GM18907 (cell line): ENCODE measurements around the gene UMAD1.

Experiments used
- ATAC-seq: cut with Tn5 transposase; IDR thresholded peaks from one replicate; pipeline ENCODE4 v1.9.1; 2021; ENCODE audit warnings: mild to moderate bottlenecking, moderate library complexity; ENCODE audit not compliant: unreplicated experiment

UMAD1 gene

DNA sequence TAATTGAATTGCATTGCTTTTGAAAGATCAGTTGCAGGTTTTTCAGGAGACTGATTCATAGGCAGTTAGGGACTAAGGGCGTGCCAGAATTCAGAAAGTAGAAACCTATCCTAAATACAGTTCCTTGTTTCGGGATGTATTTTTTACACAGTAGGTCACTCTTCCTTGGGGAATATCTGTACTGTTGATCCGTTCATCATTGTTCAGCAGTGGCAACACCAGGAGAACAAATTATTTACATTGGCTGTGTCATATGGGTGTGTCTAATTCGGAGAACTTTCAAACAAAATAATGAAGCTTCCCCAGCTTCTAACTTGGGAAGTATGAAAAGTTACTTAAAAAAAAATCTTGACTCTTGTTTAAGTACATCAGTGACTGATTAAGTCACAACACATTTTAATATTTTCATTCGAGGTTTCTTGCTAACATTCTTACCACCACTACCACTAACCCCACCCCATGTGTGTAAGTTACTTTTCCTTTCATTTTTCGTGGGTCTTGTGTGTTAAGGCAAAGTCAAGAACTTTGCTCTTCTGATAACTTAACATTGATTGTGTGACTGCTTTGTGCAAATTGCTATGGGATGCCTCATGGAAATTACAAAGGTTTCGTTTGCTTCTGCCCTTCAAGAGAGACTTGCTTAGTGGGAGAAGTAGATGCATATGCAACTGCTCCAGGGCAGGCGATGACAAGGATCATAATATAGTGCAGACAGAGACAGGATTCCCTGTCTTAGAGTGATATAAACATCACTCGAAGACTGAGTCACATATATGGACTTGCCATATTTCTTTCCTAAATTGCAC lies 121.6 kb downstream of the UMAD1 start:
- ATAC-seq, result peak; percentile 64

DNA sequence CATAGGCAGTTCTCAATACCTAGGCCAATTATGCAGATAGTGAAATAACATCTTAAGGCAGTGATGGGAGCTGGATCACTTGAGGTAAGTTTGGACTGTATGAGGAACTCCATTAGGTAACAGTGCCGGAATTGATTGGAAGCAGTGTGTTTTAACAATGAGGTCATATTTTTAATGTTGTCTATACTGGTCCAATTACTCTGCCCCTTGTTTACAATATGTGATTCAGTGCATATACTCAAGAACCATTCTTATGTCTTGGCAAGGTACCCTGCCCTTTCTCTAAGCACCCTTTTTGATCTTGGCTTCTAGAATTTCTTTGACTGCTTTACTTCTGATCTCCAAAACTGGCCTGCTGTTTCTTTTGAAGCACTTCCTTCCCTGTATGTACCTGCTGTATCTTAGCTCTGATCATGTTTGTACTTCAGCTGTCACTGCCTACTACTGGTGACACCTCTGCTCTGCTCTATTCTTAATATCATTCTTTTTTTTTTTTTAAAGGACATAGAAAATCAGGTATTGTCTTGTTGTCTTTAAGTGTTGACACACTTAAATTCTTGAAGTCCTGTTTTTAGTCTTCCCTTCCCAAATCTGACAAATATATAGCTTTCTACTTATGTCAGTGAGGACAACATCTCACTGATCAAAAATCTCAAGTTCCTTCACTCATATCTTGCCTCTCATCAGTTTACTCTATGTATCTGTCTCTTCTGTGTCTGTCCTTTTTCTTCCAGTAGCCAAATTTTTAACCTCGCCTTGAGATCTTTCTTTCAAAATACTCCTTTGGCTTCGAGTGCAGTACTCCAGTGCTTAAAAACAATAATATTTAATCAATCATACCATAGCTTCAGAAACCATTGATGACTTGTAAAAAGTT lies 124.2 kb downstream of the UMAD1 start:
- no peak for ATAC-seq

DNA sequence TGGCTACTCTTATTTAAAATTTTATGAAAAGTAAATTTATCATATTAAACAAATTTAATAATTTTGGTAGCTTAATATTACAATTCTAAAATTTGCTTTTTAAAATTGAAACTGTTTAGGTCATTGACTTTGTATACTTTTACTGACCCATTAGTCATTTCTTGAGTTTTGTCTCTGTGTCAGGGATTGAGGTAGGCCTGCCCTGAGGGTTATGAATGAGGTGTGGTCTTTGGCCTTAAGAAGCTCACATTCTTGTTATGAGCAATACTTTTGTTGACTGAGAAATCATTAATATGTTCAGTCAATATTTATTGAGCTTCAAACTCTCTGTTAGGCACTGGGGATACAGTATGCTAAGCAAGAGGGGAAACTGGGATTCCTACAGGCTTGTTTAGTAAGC lies 124.9 kb downstream of the UMAD1 start:
- peak; percentile 80 for ATAC-seq

DNA sequence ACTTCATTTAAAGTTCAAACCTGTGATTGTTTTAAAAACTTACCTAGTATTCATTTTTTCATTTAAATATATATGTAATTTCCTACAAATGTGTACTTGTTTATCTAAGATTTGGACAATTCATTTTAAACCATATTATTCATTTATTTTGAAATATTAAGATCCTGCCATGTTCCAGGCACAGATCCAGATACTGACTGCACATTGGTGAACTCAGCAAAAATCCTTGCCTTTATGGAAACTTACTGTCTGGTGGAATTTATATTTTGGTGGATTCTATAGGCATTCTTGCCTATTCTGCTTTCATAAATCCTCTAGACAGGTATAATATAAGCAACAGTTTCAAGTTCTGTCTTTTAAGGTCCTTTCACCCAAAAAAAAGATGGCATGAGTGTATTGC lies 126.1 kb downstream of the UMAD1 start:
- ATAC-seq, result no peak

DNA sequence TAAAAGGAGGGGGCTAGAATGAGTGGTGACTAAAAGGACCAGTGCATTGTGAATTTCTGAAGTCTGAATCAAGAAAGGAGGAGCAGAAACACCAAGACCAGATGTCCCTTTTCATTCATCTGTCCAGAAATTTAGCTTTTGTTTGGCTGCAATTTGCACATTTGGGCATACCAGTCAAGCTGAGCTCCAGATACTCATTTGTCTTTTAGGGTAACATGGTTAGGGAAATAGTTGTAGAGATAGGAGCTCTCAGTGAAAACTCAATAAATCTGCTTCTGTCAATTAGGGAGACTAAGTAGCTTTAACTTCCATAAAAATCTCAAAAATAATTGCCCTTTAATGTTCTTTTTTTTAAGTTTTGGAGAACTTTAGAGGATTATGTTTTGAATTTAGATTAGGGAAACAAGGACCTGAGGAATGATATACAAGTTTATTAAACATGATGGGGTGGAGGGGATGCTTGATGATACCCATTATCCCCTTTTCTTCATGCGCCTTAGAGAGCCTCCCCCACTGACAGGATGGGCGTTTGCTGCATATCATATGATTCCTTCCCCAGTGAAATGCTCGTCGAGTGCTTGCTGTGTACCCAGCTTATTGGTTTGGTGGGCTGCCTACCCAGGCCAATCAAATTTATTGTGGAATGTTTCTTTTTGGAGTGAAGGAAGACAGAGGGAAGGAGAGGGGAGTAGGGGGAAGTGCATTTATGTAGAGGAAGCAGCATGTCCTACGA lies 128.6 kb downstream of the UMAD1 start:
- ATAC-seq, result no peak

DNA sequence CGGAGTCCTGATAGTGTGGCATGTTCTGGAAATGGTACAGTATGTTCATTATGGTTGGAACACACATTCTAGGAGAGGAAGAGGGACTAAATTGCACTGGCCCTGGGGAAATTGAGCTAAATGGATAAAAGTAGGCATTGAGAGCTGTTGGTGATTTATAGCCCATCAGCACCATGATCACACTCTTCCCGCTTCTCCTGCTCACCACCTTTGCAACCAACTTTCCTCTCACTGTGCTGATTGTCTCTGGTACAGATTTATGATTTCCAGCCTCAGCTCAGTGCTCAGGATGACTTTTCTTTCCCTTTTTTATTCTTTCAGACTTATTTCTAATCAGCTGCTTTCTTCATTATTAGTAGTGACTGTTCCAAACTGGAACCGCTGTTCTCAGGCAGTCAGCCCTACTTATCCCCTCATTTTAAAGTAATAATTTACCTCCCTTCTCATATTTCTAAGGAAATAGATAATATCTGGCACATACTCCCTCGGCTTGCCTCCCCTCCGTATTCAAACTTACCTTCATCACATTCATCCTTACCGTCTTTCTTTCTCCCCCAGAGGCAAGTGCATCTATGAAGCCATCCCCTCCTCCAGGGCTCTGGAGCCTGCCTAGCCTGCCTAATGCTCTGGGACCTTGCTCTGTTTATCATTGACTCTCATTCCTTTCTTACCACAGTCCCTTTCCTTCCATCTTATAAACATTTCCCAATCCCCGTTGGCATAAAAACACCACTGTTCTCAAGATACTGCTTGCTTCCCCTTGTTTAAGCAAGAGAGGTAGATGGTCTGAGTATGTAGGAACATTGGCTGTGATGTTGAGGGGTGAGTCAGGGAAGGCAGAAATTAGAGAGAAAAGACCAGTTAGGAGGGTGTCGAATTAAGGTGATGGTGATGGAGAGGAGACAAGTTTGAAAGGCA lies 129.4 kb downstream of the UMAD1 start:
- ATAC-seq, result no peak

DNA sequence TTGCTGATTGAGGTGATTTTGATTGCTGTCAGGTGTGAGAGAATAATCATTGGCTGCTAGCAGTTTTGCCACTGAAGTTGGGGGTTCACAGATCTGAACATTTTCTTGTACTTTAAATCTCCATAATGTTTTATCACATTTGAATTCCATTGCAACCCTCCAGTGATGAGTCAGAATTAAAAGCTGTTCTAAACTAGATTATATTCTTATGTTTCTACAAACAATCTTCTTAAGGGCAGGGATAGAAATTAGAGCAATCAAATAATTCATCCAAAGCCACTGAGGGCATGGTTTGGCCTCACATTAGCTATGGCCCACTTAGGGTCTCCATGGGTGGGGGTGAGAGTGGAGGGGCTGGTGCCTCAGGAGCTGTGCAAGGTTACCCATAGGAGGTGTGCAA lies 130.9 kb downstream of the UMAD1 start:
- no peak for ATAC-seq

DNA sequence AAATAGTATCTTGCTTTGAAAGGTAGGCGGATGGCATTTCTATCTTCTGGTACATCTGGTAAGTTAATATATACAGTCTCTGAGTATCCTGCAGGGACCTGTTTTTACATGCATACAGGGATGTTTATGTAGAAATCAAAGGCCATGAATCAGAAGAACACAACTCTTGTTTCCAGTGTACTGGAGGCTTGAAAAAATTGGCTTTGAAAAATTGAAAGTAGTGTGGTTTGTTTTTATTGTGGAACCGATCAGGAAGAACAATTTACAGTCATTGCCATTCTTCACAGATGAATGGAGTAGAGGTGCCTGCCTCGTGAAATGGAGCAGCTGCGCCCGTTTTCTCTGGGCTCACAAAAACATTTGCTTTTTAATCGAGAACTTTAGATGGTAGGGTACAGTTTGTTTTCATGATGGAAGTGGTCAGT lies 131.9 kb downstream of the UMAD1 start:
- peak; percentile 49 for ATAC-seq

DNA sequence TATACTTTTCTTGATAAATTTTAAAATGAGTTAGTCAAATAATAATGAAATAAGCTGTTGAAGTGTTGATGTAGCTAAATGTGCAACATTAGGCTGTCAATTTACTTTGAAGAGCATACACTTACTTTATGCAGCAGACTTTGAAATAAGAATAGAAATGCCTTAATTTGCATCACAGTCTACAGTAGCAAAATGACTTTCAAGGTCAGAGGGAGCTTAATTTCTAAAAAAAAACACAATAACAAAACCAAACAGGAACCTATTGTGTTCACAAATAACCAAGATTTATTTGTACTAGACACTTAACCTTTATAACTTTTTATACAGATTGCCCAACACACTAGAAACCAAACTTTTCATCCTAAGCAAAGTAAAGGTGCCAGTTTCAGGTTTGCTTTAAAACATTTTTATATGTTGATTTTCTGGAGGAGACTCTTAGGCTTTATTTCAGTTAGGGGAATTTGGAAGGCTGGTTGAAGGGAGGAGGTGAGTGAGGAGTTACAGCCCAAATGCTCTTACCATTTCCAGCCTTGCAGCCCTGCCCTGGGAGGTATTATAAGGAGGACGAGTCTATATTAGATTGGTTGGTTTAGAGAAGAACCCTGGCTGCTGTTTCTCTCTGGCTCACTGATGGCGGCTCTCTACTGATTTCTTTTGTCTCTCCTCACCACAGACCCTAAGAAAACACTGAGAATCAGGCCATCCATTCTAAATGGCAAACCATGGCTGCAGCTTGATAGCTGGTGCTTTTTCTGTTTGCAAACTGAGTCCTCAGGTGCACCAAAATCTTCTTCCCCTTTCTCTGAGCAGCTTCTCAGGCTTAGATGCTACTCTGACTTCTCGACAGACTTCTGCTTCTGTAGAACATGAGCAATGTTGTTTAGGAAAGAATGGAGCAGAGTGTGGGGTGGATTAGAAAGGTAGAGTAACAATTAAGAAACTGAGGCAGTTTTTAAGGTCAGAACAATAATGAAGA lies 133.1 kb downstream of the UMAD1 start:
- no peak for ATAC-seq

DNA sequence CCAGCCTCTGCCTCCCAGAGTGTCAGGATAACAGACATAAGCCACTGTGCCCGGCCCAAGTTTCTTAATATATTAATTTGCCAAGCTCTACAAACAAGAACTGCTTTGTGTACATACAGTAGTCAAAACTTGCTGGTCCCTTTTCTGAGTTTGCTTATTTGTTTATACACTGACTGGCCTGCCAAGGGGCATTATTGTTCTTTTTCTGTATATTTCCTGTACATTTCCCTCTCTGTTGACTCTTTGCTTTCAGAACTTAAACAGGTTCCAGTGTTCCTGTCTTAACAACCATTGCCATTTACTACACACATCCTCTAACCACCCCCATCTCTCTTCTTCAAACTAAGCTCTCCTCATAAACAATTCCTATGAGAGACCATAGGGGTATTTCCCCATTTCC lies 139.3 kb downstream of the UMAD1 start:
- ATAC-seq, result no peak

DNA sequence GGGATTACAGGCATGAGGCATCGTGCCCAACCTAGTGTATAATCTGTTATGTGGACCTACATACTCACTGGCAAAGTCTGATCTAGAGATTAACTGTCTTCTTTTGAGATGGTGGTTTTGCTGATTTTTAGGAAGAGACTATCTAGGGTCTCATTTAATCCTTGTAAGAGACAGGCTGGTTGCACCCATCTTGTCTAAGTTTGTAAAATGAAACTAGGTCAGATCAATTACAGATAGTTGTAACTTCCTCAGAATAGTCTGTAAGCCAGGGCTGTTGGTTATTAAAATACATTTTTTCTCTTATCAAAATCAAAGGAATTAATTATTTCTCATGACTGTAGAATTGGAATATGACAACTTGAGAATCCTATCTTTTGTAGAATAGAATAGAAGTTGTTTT lies 142.4 kb downstream of the UMAD1 start:
- ATAC-seq, result no peak

DNA sequence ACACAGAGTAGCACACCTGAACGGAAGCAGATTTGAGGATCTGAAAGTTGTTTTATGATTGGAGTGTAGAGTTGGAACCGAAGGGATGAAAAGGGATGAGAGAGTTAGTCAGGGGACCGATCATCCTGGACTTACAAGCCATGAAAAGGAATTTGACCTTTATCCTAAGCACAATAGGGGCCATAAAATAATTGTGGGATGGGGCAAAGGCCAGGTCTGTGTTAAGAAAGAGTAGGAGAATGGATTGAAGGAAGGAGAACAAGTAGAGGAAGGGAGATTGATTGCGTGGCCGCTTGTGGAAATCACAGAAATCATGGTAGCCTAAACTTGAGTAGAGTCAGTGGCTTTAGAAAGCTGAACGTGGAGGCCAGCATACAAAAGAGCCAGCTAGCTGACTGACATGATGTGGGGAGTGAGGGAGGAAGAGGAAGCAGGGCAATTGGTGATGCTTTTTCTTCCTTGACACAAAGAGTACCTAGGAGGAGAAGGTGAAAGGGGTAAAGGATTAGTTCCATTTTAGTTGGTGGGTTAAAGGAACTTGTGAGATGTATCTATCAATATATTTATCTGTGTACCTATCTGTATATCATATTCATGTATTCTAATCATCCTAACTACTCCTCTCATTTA lies 144.9 kb downstream of the UMAD1 start:
- no peak for ATAC-seq

DNA sequence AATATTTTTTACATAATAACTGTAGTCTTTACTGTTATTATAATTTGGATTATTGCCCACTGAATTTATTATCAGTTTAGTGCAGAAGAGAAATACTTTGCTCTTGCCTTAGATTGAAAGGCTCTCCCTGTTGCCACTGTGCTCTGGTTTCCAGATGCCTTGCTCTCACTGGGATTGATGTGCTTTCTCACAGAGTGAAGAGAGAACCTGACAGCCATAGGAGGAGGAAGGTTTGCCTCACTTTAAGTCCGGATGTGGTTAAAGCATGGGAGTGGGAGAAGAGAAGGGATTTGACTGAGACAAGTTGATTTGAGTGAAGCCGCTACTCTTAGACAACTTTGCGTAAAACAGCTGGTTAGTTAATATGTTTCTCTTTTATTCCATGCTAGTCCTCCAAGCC lies 146.0 kb downstream of the UMAD1 start:
- ATAC-seq, result no peak

DNA sequence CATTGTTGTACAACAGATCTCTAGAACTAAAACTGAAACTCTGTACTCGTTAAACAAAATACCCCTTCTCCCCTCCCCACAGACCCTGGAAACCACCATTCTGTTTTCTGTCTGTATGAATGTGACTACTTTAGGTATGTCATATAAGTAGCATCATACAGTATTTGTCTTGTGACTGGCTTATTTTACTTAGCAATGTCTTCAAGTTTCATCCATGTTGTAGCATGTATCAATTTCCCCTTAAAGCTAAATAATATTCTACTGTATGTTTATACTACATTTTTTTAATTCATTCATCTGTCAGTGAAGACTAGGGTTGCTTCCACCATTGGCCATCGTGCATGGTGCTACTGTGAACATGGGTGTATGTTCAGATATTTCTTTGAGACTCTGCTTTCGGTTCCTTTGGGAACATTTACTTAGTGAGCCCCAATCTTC lies 149.0 kb downstream of the UMAD1 start:
- peak; percentile 94 for ATAC-seq

DNA sequence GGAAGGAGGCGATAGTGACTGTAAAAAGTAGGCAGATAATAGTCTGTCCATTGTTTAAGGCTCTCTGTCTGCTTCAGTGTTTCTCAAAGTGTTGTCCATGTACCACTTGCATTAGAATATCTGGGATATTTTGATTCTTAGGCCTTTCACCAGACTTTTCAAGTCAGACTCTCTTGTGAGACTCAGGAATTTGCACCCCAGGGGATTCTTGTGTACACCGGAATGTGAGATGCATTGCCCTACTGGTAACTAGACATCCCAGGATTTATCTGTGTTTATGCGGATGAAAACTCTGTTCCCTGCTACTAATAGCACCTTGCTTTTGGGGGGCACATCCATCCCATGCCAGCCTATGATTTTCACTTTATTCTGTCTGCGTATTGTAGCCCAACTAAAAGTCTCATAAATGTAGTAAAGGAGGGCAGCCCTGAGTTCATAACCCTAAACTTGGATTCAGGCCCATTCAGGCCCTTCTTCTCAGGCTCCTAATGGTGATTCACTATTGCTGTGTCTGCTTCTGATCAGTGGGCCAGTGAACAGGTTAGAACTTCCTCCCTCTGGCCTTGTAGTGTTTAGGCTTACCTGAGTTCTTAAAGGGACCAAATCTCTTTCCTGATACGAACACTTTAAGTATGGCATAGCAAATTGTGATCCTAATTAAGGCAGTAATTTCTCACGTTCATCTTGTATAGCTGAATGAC lies 149.6 kb downstream of the UMAD1 start:
- ATAC-seq, result no peak

DNA sequence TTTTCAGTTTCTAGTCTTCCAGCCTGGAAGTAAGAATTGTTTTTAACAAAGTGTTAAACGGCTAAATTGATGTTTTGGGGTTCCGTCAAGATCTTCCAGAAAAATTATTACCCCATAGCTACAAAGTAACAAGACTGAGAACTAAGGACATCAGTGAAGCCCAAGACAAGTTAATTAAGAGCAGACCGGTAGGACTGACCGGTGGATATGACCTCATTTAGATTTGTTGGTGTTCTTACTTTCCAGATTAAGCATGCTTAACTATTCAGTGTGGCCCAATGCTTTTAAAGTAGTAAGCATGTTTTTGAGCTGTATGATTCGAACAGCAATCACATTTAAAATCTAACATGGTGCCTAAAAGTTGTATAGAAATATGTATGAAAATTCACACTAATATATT lies 151.0 kb downstream of the UMAD1 start:
- ATAC-seq, result no peak

DNA sequence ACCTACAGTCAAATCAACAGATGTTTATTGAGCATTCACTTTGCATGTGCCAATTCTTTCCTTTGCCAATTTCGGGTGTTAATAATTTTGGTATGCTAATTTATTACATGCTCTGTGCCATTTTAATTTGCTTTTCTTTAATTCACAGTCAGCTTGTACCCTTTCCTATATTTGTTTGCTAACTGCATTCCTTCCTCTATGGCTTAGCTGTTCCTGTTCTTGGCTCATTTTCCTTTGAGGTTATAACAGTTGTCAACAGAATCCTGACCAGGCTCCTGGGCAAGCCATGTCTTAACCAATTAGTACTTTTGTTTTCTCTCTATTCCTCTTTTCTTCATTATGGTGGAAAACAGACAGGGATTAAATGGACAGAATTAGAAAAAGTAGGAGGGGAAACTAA lies 151.5 kb downstream of the UMAD1 start:
- no peak for ATAC-seq

DNA sequence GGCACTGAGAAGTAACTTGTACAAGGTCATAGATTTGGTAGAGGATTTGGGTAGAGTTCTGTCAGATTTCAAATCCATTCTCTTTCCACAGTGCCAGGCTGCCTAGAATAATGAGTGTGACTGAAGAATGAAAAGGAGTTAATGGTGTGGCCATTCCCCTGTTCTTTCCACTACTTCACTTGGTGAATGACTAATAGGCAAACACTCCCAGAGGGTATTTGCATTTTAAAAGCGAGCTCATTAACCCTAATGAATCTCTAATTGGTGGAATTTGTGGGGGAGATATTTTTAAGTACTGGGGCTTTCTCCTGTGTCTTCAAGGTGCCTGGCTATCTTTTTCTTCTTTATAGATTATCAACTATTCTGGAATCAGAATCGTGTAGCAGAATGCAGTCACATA lies 152.7 kb downstream of the UMAD1 start:
- ATAC-seq, result no peak
